GM18861 (cell line): ENCODE measurements around the gene PLA2G2C.

Experiments used
- ATAC-seq: cut with Tn5 transposase; IDR thresholded peaks from one replicate; pipeline ENCODE4 v1.9.1; 2021; ENCODE audit not compliant: unreplicated experiment

PLA2G2C gene

GRCh38 chr1:20209471-20209870 lies 23.2 kb upstream of the PLA2G2C start:
- ATAC-seq, result no peak

- no peak for ATAC-seq
Measured at GRCh38 chr1:20207546-20207945, 21.2 kb upstream of the PLA2G2C start.

- no peak for ATAC-seq
Measured at GRCh38 chr1:20202166-20202565, 15.8 kb upstream of the PLA2G2C start.

- no peak for ATAC-seq
Measured at GRCh38 chr1:20200966-20201365, 14.6 kb upstream of the PLA2G2C start.

GRCh38 chr1:20199840-20200239 lies 13.5 kb upstream of the PLA2G2C start:
- ATAC-seq, result no peak

GRCh38 chr1:20199403-20199802 lies 13.1 kb upstream of the PLA2G2C start:
- ATAC-seq, result no peak

- ATAC-seq, result no peak
Measured at GRCh38 chr1:20198918-20199317, 12.6 kb upstream of the PLA2G2C start.

- ATAC-seq, result no peak
Measured at GRCh38 chr1:20198296-20198695, 12.0 kb upstream of the PLA2G2C start.

- no peak for ATAC-seq
Measured at GRCh38 chr1:20197329-20197791, 11.0 kb upstream of the PLA2G2C start.

GRCh38 chr1:20195462-20195780 lies 9.1 kb upstream of the PLA2G2C start:
- ATAC-seq, result no peak

GRCh38 chr1:20194757-20195461 lies 8.6 kb upstream of the PLA2G2C start:
- ATAC-seq, result no peak

- ATAC-seq, result no peak
Measured at GRCh38 chr1:20194224-20194623, 7.9 kb upstream of the PLA2G2C start.

GRCh38 chr1:20192871-20193411 lies 6.6 kb upstream of the PLA2G2C start:
- ATAC-seq, result no peak

GRCh38 chr1:20192364-20192763 lies 6.0 kb upstream of the PLA2G2C start:
- ATAC-seq, result no peak

GRCh38 chr1:20191266-20191825 lies 5.0 kb upstream of the PLA2G2C start:
- ATAC-seq, result no peak

GRCh38 chr1:20190256-20191160 lies 4.2 kb upstream of the PLA2G2C start:
- no peak for ATAC-seq

GRCh38 chr1:20189664-20190063 lies 3.3 kb upstream of the PLA2G2C start:
- no peak for ATAC-seq

GRCh38 chr1:20188455-20188817 lies 2.1 kb upstream of the PLA2G2C start:
- no peak for ATAC-seq

- ATAC-seq, result no peak
Measured at GRCh38 chr1:20187813-20188454, 1.6 kb upstream of the PLA2G2C start.

GRCh38 chr1:20187103-20187812 lies 940 bp upstream of the PLA2G2C start:
- no peak for ATAC-seq
